HG02870 (cell line): ENCODE data around the gene PCDHGA4.
"Not testable (repeated sequence)": the region's sequence is repeated elsewhere in the genome, so short reads cannot be mapped to it uniquely, and the experiment has no call there.

Source experiments
- ATAC-seq: cut with Tn5 transposase; IDR thresholded peaks from one replicate; pipeline ENCODE4 v1.9.1; 2021; ENCODE audit warnings: mild to moderate bottlenecking, moderate library complexity; ENCODE audit not compliant: unreplicated experiment

The PCDHGA4 gene

DNA sequence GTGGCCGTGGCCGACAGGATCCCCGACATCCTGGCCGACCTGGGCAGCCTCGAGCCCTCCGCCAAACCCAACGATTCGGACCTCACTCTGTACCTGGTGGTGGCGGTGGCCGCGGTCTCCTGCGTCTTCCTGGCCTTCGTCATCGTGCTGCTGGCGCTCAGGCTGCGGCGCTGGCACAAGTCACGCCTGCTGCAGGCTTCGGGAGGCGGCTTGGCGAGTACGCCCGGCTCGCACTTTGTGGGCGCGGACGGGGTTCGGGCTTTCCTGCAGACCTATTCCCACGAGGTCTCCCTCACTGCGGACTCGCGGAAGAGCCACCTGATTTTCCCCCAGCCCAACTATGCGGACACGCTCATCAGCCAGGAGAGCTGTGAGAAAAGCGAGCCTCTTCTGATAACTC lies 8.8 kb upstream of the PCDHGA4 start:
- not testable (repeated sequence) for ATAC-seq

GRCh38 chr5:141349917-141350619 lies 4.8 kb upstream of the PCDHGA4 start, which contains the start of gene PCDHGB1:
Gene PCDHGB1, plus strand, starts transcription at chr5:141350099. Its CDS starts 162 bp downstream, at chr5:141350261.
- no peak for ATAC-seq

DNA sequence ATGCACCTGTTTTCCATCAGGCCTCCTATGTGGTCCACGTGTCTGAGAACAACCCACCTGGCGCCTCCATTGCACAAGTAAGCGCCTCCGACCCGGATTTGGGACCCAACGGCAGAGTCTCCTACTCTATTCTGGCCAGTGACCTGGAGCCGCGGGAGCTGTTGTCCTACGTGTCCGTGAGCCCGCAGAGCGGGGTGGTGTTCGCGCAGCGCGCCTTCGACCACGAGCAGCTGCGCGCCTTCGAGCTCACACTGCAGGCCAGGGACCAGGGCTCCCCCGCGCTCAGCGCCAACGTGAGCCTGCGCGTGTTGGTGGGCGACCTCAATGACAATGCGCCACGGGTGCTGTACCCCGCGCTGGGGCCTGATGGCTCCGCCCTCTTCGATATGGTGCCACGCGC lies 3.2 kb upstream of the PCDHGA4 start:
- ATAC-seq = no peak

DNA sequence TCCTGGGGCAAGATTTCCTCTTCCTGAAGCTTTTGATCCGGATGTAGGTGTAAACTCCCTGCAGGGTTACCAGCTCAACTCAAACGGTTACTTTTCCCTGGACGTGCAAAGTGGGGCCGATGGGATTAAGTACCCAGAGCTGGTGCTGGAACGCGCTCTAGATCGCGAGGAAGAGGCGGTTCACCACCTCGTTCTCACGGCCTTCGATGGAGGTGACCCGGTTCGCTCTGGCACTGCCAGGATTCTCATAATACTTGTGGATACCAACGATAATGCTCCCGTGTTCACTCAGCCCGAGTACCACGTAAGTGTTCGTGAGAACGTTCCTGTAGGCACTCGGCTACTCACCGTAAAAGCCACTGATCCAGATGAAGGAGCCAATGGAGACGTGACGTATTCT lies 820 bp downstream of the PCDHGA4 start:
- no peak for ATAC-seq

DNA sequence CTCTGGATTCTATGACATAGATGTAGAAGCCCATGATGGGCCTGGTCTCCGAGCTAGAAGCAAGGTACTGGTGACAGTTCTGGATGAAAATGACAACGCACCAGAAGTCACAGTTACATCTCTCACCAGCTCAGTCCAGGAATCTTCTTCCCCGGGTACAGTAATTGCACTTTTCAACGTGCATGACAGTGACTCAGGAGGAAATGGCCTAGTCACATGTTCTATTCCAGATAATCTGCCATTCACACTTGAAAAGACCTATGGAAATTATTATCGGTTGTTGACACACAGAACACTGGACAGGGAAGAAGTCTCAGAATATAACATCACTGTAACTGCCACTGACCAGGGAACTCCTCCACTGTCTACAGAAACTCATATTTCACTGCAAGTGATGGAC lies 1.3 kb downstream of the PCDHGA4 start:
- no peak for ATAC-seq

DNA sequence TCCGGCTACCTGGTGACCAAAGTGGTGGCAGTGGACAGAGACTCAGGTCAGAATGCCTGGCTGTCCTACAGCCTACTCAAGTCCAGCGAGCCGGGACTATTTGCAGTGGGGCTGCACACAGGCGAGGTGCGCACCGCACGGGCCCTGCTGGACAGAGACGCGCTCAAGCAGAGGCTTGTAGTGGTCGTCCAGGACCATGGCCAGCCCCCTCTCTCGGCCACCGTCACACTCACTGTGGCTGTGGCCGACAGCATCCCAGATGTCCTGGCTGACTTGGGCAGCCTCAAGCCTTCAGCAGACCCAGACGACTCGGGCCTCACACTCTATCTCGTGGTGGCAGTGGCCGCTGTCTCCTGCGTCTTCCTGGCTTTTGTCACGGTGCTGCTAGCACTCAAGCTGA lies 2.1 kb downstream of the PCDHGA4 start:
- no peak for ATAC-seq

DNA sequence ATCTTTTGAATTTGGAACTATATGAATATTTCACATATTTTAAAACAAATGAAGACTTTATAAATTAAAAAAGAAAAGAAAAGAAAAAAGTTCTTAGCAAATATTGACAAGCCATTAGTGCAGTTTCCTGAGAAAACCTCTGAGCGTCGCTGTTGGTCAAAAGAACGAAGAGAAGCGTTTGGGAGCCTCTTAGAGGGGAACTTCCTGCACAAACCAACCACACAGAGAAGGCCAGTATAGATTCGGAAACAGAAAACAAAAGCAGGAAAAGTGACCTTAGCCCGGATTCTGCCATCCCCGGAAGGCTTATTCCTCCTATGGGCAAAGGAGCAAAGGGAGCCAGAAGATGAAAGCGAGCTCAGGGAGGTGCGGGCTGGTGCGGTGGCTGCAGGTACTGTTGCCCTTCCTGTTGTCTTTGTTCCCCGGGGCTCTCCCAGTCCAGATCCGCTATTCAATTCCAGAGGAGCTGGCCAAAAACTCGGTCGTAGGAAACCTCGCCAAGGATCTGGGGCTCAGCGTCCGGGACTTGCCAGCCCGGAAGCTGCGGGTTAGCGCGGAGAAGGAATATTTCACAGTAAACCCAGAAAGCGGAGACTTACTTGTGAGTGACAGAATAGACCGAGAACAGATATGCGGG lies 5.1 kb downstream of the PCDHGA4 start, which contains the start of gene PCDHGB2:
Gene PCDHGB2 (plus strand): TSS at position 205 of the 637 bp plus-strand sequence. CDS start 142 bp downstream, at position 347.
- ATAC-seq = peak; percentile 70

GRCh38 chr5:141360685-141361084 lies 5.9 kb downstream of the PCDHGA4 start:
- ATAC-seq = no peak

DNA sequence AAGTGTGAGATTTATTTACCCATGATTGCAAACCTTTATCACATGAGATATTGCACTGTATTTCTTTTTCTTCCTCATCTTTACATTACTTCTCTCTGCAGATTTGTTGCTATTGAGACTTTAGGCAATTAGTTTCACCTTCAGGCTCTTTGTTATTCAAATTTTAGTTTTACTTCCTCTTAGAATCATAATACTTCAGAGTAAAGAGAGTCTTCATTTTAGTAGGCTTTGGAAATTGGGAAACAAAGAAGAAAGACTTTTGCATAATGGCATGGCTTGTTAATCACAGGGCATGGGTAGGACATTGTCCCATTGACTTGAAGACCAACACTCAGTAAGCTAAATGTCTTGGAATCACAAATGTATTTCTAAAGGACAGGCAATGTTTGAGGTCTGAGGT lies 7.9 kb downstream of the PCDHGA4 start:
- no peak for ATAC-seq

DNA sequence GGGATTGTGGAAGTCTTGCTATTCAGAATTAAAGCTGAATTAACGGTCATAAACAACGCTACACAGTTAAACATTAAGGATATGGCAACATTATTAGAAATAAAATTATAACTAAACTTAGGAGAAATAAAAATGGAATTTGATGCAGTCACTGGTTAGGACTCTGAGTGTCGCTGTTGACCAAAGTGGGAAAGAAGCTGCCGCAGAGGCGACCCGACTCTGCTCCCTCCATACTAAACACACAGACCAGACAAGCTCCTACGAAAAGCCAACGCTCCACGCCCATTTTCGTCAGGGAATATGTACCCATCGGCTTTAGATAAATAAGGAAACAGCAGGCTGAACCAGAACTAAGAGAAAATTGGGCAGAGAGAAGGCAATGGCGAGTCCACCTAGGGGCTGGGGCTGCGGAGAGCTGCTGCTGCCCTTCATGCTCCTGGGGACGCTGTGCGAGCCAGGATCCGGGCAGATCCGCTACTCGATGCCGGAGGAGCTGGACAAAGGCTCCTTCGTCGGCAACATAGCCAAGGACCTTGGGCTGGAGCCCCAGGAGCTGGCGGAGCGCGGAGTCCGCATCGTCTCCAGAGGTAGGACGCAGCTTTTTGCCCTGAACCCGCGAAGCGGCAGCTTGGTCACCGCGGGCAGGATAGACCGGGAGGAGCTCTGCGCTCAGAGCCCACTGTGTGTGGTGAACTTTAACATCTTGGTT lies 9.3 kb downstream of the PCDHGA4 start, which contains the start of gene PCDHGA5:
Gene PCDHGA5 (plus strand): TSS at position 211 of the 709 bp plus-strand sequence. CDS start 169 bp downstream, at position 380.
- no peak for ATAC-seq

DNA sequence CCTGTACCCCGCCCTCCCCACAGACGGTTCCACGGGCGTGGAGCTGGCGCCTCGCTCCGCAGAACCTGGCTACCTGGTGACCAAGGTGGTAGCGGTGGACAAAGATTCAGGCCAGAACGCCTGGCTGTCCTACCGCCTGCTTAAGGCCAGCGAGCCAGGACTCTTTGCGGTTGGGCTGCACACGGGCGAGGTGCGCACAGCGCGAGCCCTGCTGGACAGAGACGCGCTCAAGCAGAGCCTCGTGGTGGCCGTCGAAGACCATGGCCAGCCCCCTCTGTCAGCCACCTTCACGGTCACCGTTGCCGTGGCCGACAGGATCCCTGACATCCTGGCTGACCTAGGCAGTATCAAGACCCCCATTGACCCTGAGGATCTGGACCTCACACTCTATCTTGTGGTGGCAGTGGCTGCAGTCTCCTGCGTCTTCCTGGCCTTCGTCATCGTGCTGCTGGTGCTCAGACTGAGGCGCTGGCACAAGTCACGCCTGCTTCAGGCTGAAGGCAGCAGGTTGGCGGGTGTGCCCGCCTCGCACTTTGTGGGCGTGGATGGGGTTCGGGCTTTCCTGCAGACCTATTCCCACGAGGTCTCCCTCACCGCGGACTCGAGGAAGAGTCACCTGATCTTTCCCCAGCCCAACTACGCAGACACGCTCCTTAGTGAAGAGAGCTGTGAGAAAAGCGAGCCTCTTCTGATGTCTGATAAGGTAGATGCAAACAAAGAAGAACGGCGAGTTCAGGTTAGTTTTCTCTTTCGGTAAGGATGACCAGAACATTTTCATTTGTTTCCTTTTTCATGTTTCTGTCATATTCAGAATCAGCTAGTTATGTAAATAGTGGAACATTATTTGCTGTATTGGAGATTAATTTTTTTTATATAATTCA lies 11.4 kb downstream of the PCDHGA4 start:
- no peak for ATAC-seq

- ATAC-seq = peak; percentile 100
Observed at GRCh38 chr5:141369994-141370848, 15.4 kb downstream of the PCDHGA4 start, which contains the start of gene PCDHGB3. Gene PCDHGB3, plus strand, starts transcription at chr5:141370242. Its CDS starts 153 bp downstream, at chr5:141370395.

DNA sequence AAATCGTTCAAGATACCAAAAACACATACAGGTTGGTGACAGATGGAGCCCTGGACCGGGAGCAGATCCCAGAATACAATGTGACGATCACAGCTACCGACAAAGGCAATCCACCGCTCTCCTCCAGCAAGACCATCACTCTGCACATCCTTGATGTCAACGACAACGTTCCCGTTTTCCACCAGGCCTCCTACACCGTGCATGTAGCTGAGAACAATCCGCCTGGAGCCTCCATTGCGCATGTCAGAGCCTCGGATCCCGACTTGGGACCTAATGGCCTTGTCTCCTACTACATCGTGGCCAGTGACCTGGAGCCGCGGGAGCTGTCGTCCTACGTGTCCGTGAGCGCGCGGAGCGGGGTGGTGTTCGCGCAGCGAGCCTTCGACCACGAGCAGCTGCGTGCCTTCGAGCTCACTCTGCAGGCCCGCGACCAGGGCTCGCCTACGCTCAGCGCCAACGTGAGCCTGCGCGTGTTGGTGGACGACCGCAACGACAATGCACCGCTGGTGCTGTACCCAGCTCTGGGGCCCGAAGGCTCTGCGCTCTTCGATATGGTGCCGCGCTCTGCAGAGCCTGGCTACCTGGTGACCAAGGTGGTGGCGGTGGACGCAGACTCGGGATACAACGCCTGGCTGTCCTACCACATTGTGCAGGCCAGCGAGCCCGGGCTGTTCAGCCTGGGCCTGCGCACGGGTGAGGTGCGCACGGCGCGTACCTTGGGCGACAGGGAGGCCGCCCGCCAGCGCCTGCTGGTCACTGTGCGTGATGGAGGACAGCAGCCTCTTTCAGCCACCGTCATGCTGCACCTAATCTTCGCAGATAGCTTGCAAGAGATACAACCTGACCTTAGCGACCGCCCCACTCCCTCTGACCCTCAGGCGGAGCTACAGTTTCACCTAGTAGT lies 17.0 kb downstream of the PCDHGA4 start:
- ATAC-seq = no peak

- ATAC-seq = no peak
Observed at GRCh38 chr5:141373673-141374317, 19.0 kb downstream of the PCDHGA4 start, which contains the start of gene PCDHGA6. Gene PCDHGA6, plus strand, starts transcription at chr5:141373891. Its CDS starts 193 bp downstream, at chr5:141374084.

GRCh38 chr5:141374627-141375026 lies 19.8 kb downstream of the PCDHGA4 start:
- ATAC-seq = no peak

- ATAC-seq = not testable (repeated sequence)
Observed at GRCh38 chr5:141375444-141376155, 20.8 kb downstream of the PCDHGA4 start.
